RWPE2 (cell line): ENCODE results near the gene TAP1.

Experiments used
- ATAC-seq: fragments of 200-7000 bp; cut with Tn5 transposase; 3 replicates; pipeline ENCODE4 v1.9.1; 2021; ENCODE audit warnings: low read depth
- DNase-seq: peaks from one replicate; pipeline ENCODE4 v3.0.0-alpha.2; 2020; ENCODE audit warnings: low spot score
- H3K27ac ChIP-seq: fragments of 450-650 bp; 2 replicates; pipeline ENCODE4 v1.5.1; 2017; ENCODE audit warnings: mild to moderate bottlenecking; ENCODE audit not compliant: poor library complexity, severe bottlenecking
- H3K27me3 ChIP-seq: fragments of 250-450 bp; sonication (Bioruptor Pico); 2 replicates; pipeline ENCODE4 v1.5.1; 2021; ENCODE audit warnings: mild to moderate bottlenecking, moderate library complexity; ENCODE audit not compliant: insufficient read depth, poor library complexity, severe bottlenecking
- H3K36me3 ChIP-seq: fragments of 250-450 bp; sonication (Bioruptor Pico); 2 replicates; pipeline ENCODE4 v1.5.1; 2020; ENCODE audit warnings: low read depth, mild to moderate bottlenecking, moderate library complexity
- H3K4me1 ChIP-seq: fragments of 250-450 bp; sonication (Bioruptor Pico); 2 replicates; pipeline ENCODE4 v1.5.1; 2021; ENCODE audit warnings: mild to moderate bottlenecking, moderate library complexity; ENCODE audit not compliant: insufficient read depth, poor library complexity, severe bottlenecking
- H3K4me3 ChIP-seq: fragments of 250-450 bp; sonication (Bioruptor Pico); 2 replicates; pipeline ENCODE4 v1.5.1; 2021; ENCODE audit warnings: mild to moderate bottlenecking, moderate library complexity; ENCODE audit not compliant: severe bottlenecking
- H3K9me3 ChIP-seq: fragments of 250-450 bp; sonication (Bioruptor Pico); 2 replicates; pipeline ENCODE4 v1.5.1; 2021; ENCODE audit warnings: mild to moderate bottlenecking, moderate library complexity; ENCODE audit not compliant: severe bottlenecking
- TF ChIP-seq, protein P1 (sequence below): fragments of 450-650 bp; IDR thresholded peaks from one replicate; pipeline ENCODE4 v1.5.1; 2017; ENCODE audit warnings: mild to moderate bottlenecking, moderate library complexity; ENCODE audit not compliant: poor library complexity, severe bottlenecking

TAP1 gene

DNA sequence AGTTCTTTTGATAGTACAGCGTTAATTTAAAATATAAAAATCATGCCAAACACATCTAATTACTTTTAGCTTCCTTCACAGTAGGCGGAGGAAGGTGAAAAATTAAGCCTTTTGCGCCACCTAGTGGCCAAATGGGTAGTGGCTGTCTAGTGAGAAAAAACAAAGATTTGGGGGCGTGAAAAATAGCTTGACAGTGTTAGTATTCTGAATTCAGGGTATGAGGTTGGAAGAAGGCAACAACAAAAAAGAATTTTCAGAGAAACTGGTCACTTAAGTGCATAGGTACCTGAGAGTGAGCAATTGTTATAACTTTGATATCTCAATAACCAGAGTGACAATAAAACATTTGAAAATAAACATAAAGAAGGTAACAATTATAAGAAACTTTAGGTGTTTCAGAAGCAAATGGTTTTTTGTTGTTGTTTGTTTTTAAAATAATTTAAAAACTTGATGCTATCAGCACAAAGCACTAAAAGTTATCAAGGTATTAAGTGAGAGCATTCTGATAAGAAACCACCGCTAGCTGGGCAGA lies 14.8 kb upstream of the TAP1 start:
- DNase-seq, result no peak
- H3K27me3 ChIP-seq, result peaks cover 3% of the 10 kb centered on the region
- no peaks in the 10 kb centered on the region for H3K9me3 ChIP-seq

DNA sequence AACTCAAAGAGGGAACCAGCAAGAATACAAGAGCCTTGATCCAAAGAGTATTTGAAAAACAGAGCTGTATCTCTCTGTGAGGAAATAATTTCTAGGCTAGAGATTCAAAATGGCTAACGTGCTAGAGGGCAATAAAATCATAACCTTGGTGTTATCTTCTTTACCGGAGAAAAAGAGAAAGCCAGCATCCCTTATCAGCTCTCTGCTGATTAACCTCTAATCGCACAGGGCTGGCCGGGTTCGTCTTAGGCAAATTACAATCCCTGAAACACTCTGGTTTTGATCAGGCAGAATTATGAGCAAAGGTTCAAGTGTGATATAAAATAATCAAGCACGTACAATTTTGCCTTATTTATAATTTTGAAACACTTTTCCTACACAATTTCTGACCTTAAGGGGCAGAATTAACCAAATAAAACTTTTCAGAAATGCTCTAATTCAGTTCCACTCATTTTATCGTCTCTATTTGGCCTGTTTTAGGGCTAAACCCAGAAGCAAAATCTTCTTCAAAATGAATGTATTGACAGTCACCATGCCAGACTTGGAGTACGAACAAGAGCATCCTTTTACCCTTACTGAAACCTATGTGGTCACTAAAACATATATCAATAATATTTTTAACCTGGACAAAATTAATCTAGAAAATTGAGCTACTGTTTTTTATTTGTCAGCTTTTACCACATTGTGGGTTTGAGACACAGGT lies 14.2 kb upstream of the TAP1 start:
- ATAC-seq, result no peak
- DNase-seq, result no peak
- H3K9me3 ChIP-seq, result no peaks in the 10 kb centered on the region
- no peaks in the 10 kb centered on the region for H3K36me3 ChIP-seq
- TF ChIP-seq, protein P1, sequence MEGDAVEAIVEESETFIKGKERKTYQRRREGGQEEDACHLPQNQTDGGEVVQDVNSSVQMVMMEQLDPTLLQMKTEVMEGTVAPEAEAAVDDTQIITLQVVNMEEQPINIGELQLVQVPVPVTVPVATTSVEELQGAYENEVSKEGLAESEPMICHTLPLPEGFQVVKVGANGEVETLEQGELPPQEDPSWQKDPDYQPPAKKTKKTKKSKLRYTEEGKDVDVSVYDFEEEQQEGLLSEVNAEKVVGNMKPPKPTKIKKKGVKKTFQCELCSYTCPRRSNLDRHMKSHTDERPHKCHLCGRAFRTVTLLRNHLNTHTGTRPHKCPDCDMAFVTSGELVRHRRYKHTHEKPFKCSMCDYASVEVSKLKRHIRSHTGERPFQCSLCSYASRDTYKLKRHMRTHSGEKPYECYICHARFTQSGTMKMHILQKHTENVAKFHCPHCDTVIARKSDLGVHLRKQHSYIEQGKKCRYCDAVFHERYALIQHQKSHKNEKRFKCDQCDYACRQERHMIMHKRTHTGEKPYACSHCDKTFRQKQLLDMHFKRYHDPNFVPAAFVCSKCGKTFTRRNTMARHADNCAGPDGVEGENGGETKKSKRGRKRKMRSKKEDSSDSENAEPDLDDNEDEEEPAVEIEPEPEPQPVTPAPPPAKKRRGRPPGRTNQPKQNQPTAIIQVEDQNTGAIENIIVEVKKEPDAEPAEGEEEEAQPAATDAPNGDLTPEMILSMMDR, result no peak
- H3K27ac ChIP-seq, result no peak overlapping the region
- H3K27me3 ChIP-seq, result peaks cover 3% of the 10 kb centered on the region
- no peaks in the 10 kb centered on the region for H3K4me1 ChIP-seq
- H3K4me3 ChIP-seq, result no peak overlapping the region

More for the DNA sequence above, 14.8 kb upstream of the TAP1 start:
- ATAC-seq, result peak; percentile 68
- H3K4me3 ChIP-seq, result no peak overlapping the region
- no peaks in the 10 kb centered on the region for H3K36me3 ChIP-seq
- no peaks in the 10 kb centered on the region for H3K4me1 ChIP-seq
- H3K27ac ChIP-seq, result no peak overlapping the region
- TF ChIP-seq, protein P1, result peak; percentile 93

DNA sequence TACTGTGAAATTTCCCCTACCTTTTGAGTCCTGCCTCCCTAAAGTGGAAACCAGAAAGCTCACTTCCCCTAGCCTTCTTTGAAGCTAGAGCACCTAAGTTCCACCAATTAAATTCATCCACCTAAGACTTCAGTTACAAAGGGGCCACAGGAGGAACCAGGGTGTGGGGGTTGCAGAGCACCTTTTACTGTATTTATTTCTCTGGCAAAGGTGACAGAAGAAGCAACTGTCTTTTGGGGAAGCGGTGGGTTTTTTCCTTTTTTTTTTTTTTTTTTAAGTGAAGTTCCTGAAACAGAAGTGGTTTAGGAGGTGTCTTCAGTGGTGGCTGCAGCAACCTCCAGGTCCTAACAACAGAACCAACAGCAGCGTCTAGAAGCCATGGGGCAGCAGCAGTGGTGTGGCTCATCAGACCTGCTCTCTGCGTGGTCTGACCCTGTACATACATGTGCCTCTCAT lies 13.5 kb upstream of the TAP1 start:
- peaks cover 3% of the 10 kb centered on the region for H3K27me3 ChIP-seq
- H3K27ac ChIP-seq, result no peak overlapping the region
- ATAC-seq (no peak), DNase-seq (no peak)
- TF ChIP-seq, protein P1, result no peak
- no peaks in the 10 kb centered on the region for H3K4me1 ChIP-seq
- no peak overlapping the region for H3K4me3 ChIP-seq
- no peaks in the 10 kb centered on the region for H3K9me3 ChIP-seq
- no peaks in the 10 kb centered on the region for H3K36me3 ChIP-seq

DNA sequence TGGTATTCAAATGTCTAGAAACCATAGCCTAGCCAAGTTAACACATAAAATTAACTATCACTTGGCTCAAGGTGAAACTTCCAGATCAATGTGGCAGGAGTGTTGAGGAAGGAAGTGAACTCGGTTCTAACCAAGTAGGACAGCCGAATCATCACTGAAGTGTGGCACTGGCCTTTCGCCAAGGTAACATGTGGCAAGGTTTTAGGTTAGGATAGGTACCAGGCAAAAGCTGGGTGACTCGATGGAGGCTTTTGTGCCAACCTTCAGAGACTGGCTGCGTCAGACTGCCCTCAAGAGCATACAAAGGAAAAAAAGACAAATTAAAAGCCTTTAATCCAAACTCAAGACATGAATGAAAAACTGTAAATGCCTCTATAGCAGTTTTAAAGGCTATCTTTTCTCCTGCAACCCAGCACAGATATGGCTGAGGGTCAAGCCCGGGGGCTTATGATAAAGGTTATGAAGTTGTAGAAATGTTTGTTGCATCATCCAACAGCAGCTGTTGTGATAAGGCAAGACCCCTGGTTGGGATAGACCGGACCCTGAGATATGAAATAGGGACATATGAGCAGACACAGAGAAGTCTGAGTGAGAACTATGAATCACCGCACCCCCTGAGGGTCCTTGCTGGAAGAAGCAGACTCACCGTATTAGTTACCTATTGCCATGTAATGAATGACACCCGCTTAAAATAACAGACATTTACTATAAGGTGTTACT lies 12.4 kb upstream of the TAP1 start:
- TF ChIP-seq, protein P1, result no peak
- ATAC-seq (no peak), DNase-seq (no peak)
- Histone ChIP-seq H3K9me3 (no peaks in the 10 kb centered on the region), H3K4me1 (peaks cover 10% of the 10 kb centered on the region), H3K27ac (no peak overlapping the region), H3K36me3 (no peaks in the 10 kb centered on the region), H3K4me3 (no peak overlapping the region), H3K27me3 (peaks cover 3% of the 10 kb centered on the region)

DNA sequence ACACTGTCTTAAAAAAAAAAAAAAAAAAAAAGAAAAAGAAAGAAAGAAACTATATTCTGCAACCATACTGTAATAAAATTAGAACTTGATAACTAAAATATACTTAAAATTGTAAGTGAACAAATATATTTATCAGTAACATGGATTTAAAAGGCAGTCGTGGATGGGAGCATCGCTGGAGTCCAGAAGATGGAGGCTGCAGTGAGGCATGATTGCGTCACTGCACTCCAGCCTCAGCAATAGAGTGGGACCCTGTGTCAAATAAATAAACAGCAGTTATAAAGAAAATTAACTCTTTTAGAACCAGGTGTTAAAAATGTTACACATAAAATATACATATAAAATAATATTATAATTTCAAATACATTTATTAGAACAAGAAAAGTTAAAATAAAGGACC lies 9.2 kb upstream of the TAP1 start:
- Histone ChIP-seq H3K4me1 (peaks cover 13% of the 10 kb centered on the region), H3K27me3 (peaks cover 3% of the 10 kb centered on the region), H3K27ac (no peak overlapping the region), H3K9me3 (peaks cover 2% of the 10 kb centered on the region), H3K36me3 (no peaks in the 10 kb centered on the region; the same call in 1 of the 2 replicates), H3K4me3 (no peak overlapping the region)
- DNase-seq, result no peak
- TF ChIP-seq, protein P1, result no peak
- no peak for ATAC-seq
